Epithelial cell of proximal tubule (primary cell): Measurements from ENCODE around the gene KRTAP4-9. TPM values are rescaled to one million over a fixed set of nuclear protein-coding genes. Genes with fewer than 3 reads are reported as not detected.
"Not testable (repeated sequence)": the region's sequence is repeated elsewhere in the genome, so short reads cannot be mapped to it uniquely, and the experiment has no call there.

Source experiments
- DNase-seq: peaks from one replicate; pipeline ENCODE4 v3.0.0-alpha.2; 2011; ENCODE audit warnings: low read depth
- H3K4me3 ChIP-seq: 2 replicates; pipeline ENCODE4 v1.5.1; 2011; ENCODE audit warnings: low read depth, mild to moderate bottlenecking, low read length
- total RNA-seq: library from RNA; depleted of rRNA; stranded (reverse); fragments of >200 nt; gene quantifications from 2 replicates; pipeline ENCODE4 v1.2.3, GENCODE V29; 2015
- TF ChIP-seq, protein P1 (sequence below): conservative IDR thresholded peaks from 2 replicates; pipeline ENCODE4 v1.5.1; 2012; ENCODE audit warnings: low read depth, mild to moderate bottlenecking, low read length

Gene KRTAP4-9
- total RNA-seq, 1 donor from 2014 or later, result not detected

DNA sequence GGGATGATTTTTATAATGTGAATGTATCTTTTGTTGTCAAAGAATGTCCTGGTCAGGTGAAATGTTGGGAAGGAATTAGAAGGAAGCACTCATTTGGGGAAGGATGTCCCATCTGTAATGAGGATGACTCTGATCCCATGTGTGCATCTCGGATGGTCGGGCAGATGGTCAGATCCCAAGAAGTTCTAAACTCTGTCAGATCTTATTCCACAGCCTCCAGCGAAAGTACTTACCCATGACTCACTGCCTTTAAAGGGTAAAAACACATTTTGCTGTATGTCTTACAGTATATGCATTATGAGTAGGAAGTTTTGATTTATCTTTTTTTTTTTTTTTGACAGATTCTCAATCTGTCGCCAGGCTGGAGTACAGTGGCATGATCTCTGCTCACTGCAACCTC lies 13.5 kb downstream of the KRTAP4-9 start:
- DNase-seq, result no peak
- TF ChIP-seq, protein P1, sequence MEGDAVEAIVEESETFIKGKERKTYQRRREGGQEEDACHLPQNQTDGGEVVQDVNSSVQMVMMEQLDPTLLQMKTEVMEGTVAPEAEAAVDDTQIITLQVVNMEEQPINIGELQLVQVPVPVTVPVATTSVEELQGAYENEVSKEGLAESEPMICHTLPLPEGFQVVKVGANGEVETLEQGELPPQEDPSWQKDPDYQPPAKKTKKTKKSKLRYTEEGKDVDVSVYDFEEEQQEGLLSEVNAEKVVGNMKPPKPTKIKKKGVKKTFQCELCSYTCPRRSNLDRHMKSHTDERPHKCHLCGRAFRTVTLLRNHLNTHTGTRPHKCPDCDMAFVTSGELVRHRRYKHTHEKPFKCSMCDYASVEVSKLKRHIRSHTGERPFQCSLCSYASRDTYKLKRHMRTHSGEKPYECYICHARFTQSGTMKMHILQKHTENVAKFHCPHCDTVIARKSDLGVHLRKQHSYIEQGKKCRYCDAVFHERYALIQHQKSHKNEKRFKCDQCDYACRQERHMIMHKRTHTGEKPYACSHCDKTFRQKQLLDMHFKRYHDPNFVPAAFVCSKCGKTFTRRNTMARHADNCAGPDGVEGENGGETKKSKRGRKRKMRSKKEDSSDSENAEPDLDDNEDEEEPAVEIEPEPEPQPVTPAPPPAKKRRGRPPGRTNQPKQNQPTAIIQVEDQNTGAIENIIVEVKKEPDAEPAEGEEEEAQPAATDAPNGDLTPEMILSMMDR, result no peak
- H3K4me3 ChIP-seq, result no peak overlapping the region

DNA sequence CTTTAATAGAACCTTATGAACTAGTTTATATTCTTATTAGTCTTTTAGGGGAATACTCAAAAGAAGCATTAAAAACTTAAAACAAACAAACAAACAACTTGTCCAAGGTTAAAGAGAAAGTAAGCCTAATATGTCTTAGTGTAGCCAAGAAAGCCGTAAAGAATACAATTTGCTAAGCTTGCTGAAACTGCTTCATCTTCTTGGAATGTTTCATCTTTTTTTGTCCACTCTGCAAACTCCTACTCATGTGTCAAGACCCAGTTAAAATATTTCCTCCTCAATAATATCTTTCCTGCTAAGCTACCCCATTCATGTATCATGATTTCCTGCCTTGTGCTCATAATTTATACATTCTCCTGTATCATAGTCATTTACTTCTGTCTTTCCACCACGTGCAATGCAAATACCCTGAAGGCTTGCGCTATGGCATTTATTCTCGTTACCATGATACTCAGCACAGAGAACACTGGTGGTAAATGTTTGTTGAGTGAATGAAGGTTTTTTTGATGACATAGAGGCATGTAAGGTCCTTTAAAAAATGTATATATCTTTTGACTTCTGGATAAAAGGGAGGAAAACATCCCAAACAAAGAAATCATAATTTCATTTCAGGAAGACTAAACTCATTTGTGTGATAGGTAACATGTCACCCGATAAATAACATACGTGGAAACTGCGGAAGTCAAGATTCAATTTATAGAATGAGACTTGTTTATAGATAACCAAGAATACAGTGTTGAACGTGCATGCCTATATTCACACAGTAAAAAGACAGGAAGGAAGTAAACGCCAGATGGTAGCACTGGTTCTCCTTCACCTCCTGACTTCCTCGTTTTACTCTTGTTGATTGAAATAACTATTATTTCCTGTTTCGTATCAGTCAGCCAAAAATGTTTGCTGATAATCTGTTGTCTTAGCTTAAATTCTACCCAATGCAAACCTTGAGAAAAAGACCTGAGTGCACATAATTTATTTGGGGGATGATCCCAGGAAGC lies 14.8 kb downstream of the KRTAP4-9 start:
- not testable (repeated sequence) for H3K4me3 ChIP-seq, DNase-seq

DNA sequence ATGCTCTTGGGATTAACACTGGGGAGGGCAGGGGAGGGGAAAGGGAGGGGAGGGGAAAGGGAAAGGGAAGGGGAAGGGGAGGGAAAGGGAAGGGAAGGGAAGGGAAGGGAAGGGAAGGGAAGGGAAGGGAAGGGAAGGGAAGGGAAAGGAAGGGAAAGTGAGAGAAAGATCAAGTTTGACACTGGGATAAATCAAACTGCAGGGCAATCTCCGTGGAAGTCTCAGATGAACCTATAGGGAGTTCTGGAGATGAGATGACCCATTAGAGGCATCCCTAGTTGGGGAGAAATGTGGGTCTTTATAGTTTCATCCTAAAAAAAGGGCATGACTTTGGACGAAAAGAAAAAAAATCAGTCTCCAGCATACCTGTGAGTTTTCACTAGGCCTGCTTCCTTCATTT lies 16.6 kb downstream of the KRTAP4-9 start:
- TF ChIP-seq, protein P1, result no peak
- DNase-seq, result no peak
- H3K4me3 ChIP-seq, result no peak overlapping the region

DNA sequence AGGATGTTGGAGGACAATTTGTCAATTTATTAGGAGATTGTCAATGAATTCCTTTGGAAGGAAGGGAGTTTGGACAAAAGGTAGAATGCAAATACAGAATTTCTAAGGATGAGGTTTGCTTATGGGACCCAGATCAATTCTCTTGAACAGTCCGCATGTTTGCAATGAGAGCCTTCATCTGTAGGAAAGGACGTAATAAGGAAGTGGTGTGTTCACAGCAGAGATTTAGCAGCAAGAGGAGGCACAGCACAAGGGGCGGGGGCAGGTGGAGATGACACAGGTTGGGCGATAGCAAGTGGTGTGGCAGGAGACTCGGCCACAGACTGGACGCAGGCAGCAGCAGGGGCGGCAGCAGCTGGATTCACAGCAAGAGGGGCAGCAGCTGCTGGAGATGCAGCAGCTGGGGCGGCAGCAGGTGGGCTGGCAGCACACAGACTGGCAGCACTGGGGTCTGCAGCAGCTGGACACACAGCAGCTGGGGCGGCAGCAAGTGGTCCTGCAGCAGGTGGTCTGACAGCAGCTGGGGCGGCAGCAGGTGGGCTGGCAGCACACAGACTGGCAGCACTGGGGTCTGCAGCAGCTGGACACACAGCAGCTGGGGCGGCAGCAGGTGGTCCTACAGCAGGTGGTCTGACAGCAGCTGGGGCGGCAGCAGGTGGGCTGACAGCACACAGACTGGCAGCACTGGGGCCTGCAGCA lies 18.3 kb downstream of the KRTAP4-9 start:
- not testable (repeated sequence) for DNase-seq, H3K4me3 ChIP-seq

DNA sequence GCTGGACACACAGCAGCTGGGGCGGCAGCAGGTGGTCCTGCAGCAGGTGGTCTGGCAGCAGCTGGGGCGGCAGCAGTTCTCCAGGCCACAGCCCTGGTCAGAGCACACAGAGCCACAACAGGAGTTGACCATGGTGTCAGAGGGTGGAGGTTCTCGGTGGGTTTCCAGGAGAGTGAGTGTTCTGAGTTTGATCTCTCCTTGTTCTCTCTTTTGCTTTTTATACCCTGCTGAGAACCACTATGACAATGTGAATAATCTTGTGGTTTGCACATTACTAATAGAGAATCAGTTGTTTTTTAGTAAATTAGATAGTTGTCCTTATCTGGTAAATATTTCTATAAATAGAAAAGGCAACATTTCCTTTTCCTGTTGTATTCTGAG lies 18.8 kb downstream of the KRTAP4-9 start, which contains the start of gene KRTAP4-12:
Gene KRTAP4-12 (minus strand): TSS at position 192 of the 381 bp plus-strand sequence. CDS start 60 bp downstream, at position 132.
- not testable (repeated sequence) for H3K4me3 ChIP-seq, DNase-seq

DNA sequence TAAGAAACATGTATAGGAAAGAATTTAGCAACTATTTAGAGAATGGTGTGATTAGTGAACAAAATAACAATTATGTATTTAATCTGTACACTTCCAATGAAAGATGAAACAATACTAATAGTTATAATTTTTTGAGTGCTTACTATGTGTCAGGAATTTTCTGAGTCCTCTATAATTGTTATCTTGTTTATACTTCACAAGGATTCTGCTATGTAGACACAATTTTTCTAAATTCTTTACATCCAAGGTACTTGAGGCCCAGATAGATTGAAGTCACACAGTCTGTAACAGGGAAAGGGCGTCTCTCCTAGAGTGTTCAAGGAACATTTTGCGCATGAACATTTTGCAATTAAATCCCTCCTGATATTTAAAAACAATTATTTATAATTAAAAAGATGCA lies 19.9 kb downstream of the KRTAP4-9 start:
- no peak overlapping the region for H3K4me3 ChIP-seq
- no peak for DNase-seq
- TF ChIP-seq, protein P1, result no peak

DNA sequence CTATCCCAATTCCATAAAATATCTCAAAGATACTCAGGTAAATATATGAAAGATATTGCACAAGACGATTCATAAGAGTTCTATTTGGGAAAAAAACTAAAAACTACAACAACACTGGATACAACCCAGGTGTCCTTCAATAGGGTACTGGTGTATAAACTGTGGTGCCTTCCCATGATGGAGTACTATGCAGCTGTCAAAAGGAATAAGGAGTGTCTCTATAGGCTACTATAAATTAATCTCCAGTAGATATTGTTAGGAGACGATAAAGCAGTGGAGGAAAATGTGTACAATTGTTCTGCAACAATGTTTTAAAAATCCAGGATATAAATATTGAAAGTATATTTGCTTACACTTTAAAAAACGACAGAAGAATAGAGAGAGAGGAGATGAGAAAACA lies 21.2 kb downstream of the KRTAP4-9 start:
- DNase-seq, result no peak
- no peak overlapping the region for H3K4me3 ChIP-seq
- TF ChIP-seq, protein P1, result no peak

DNA sequence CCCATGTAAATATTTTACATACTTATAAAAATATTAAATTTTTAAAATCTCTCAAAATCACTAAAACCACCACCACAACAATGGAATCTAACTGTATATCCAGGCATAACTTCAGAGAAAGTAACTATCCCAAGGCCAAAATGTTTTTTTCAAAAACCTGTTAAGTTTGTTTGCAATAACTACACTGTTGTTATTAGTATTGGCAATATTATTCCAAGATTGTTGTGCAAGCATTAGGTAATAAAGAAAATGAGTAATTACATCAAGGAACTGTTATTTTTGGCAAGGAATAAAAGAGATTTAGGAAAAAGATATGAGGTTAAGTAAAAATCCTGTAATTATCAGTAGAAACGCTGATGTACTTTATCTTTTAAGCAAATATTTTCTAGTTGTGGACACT lies 22.2 kb downstream of the KRTAP4-9 start:
- TF ChIP-seq, protein P1, result no peak
- no peak for DNase-seq

More for the DNA sequence above, 22.2 kb downstream of the KRTAP4-9 start:
- no peak overlapping the region for H3K4me3 ChIP-seq
